Stimulated activated CD4-positive, alpha-beta T cell treated with anti-CD3 and anti-CD28 coated beads, Interleukin-4, amount 100 ng/mL, for 24 hours (primary cell): ENCODE data around the gene CLK2.
"Not testable (repeated sequence)": the region's sequence is repeated elsewhere in the genome, so short reads cannot be mapped to it uniquely, and the experiment has no call there.

Experiments used
- DNase-seq: peaks from one replicate; pipeline ENCODE4 v3.0.0-alpha.2; 2020

CLK2 gene

GRCh38 chr1:155263067-155263466, 10.2 kb downstream of the CLK2 start:
- no peak for DNase-seq

GRCh38 chr1:155261852-155262673, 11.2 kb downstream of the CLK2 start, which contains the start of gene SCAMP3:
Gene SCAMP3 (minus strand): TSS chr1:155262360. CDS start chr1:155262151, 209 bp downstream.
- peak; percentile 93 for DNase-seq

- DNase-seq: peak; percentile 30
Observed at GRCh38 chr1:155261493-155261851, 11.8 kb downstream of the CLK2 start.

GRCh38 chr1:155260276-155260675, 13.0 kb downstream of the CLK2 start:
- DNase-seq: no peak

- no peak for DNase-seq
Observed at GRCh38 chr1:155256058-155256852, 17.0 kb downstream of the CLK2 start.

GRCh38 chr1:155255243-155256007, 17.9 kb downstream of the CLK2 start, which contains the start of gene ENTREP3:
Gene ENTREP3 (minus strand): TSS chr1:155255483. CDS start chr1:155254877, 606 bp downstream.
- peak; percentile 78 for DNase-seq

- DNase-seq: no peak
Observed at GRCh38 chr1:155254714-155255242, 18.5 kb downstream of the CLK2 start.

- DNase-seq: no peak
Observed at GRCh38 chr1:155254228-155254713, 19.0 kb downstream of the CLK2 start.

GRCh38 chr1:155253797-155254196, 19.5 kb downstream of the CLK2 start:
- DNase-seq: no peak

GRCh38 chr1:155253208-155253607, 20.1 kb downstream of the CLK2 start:
- no peak for DNase-seq

GRCh38 chr1:155251566-155251965, 21.7 kb downstream of the CLK2 start:
- no peak for DNase-seq

GRCh38 chr1:155250633-155251449, 22.5 kb downstream of the CLK2 start:
- DNase-seq: peak; percentile 97

GRCh38 chr1:155250246-155250632, 23.1 kb downstream of the CLK2 start:
- no peak for DNase-seq

- DNase-seq: no peak
Observed at GRCh38 chr1:155247667-155248553, 25.4 kb downstream of the CLK2 start.

GRCh38 chr1:155246796-155247195, 26.5 kb downstream of the CLK2 start:
- not testable (repeated sequence) for DNase-seq

- DNase-seq: no peak
Observed at GRCh38 chr1:155245163-155245524, 28.2 kb downstream of the CLK2 start.

GRCh38 chr1:155244368-155245162, 28.7 kb downstream of the CLK2 start:
- DNase-seq: peak; percentile 92

GRCh38 chr1:155242805-155243358, 30.4 kb downstream of the CLK2 start:
- DNase-seq: no peak

GRCh38 chr1:155241841-155242264, 31.5 kb downstream of the CLK2 start:
- DNase-seq: no peak
